GM21367 (cell line): ENCODE results near the gene DDRGK1.

Experiments
- ATAC-seq: cut with Tn5 transposase; IDR thresholded peaks from one replicate; pipeline ENCODE4 v1.9.1; 2021; ENCODE audit not compliant: unreplicated experiment

The DDRGK1 gene

GRCh38 chr20:3235666-3236324, 31.3 kb upstream of the DDRGK1 start:
- ATAC-seq = no peak

GRCh38 chr20:3233991-3234498, 29.6 kb upstream of the DDRGK1 start:
- ATAC-seq = no peak

- no peak for ATAC-seq
Measured at GRCh38 chr20:3233131-3233990, 28.9 kb upstream of the DDRGK1 start.

- ATAC-seq = no peak
Measured at GRCh38 chr20:3231889-3232588, 27.6 kb upstream of the DDRGK1 start.

- ATAC-seq = no peak
Measured at GRCh38 chr20:3231116-3231515, 26.6 kb upstream of the DDRGK1 start.

- no peak for ATAC-seq
Measured at GRCh38 chr20:3229798-3230197, 25.3 kb upstream of the DDRGK1 start.

- no peak for ATAC-seq
Measured at GRCh38 chr20:3229158-3229557, 24.7 kb upstream of the DDRGK1 start.

- ATAC-seq = no peak
Measured at GRCh38 chr20:3228750-3229032, 24.2 kb upstream of the DDRGK1 start.

GRCh38 chr20:3227936-3228749, 23.7 kb upstream of the DDRGK1 start:
- no peak for ATAC-seq

GRCh38 chr20:3227506-3227905, 23.0 kb upstream of the DDRGK1 start:
- ATAC-seq = no peak

GRCh38 chr20:3226864-3227263, 22.4 kb upstream of the DDRGK1 start:
- no peak for ATAC-seq

- ATAC-seq = no peak
Measured at GRCh38 chr20:3226093-3226492, 21.6 kb upstream of the DDRGK1 start.

- no peak for ATAC-seq
Measured at GRCh38 chr20:3224681-3225421, 20.4 kb upstream of the DDRGK1 start.

GRCh38 chr20:3223994-3224680, 19.7 kb upstream of the DDRGK1 start:
- no peak for ATAC-seq

- ATAC-seq = no peak
Measured at GRCh38 chr20:3223651-3223993, 19.1 kb upstream of the DDRGK1 start.

GRCh38 chr20:3222635-3223600, 18.4 kb upstream of the DDRGK1 start:
- peak; percentile 49 for ATAC-seq

GRCh38 chr20:3221398-3222226, 17.1 kb upstream of the DDRGK1 start:
- no peak for ATAC-seq
